DLD1 (cell line): Measurements from ENCODE around the gene OTOF.

Experiments
- in situ Hi-C: cut with HindIII; loops from 2 replicates; pipeline ENCODE4 v1.10.0; 2017; ENCODE audit warnings: low sequenced_read_pairs

The OTOF gene

DNA sequence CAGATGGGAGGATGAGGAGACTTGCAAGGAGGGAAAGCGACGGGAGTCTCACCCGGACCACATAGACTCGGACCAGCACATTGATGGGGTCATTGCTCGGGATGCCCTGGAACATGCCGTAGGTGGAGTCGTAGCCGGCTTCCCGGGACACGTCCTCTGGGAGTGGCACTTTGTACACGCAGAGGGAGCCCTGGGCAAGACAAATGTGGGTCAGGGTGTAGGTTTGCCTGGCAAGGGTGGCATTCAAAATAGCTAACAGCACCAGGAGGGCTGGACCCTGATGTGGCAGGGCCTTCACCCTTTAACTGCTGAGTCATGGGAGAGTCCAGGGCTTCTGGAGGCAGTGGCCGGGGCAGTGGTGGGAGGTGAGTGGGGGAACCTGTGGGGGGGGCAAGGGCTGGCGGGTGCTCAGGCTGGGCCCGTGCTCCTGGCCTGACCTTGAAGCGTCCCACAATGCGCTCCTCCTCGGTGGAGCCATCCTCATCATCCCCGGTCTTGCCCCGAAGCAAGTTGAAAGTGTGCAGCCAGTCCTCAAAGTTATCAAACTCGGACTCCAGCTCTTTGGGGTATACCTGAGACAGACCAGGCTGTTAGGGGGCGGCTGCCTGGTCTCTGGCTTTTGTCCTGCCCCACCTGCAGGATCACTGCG is 11.1 kb downstream of the OTOF start:
- in situ Hi-C loops = no loop called here

DNA sequence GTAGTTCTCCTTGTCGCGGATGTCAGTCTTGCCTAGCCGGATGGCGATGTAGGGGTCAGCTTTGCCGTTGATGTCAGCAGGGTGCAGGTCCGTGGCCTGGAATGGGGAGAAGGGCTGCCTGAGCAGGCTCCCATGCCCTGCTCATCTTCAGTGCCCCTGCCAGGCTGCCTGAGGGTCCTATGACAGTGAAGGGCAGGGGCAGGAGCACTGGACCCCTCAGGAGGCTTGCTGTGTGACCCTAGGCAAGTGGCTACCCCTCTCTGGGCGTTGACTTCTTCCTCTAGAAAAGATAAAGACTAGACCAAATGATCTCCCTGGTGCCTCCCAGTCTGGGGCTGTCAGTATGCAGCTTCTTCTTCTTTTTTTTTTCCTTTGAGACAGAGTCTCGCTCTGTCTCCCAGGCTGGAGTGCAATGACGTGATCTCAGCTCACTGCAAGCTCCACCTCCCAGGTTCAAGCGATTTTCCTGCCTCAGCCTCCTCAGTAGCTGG is 11.9 kb downstream of the OTOF start:
- in situ Hi-C loops = no loop called here

DNA sequence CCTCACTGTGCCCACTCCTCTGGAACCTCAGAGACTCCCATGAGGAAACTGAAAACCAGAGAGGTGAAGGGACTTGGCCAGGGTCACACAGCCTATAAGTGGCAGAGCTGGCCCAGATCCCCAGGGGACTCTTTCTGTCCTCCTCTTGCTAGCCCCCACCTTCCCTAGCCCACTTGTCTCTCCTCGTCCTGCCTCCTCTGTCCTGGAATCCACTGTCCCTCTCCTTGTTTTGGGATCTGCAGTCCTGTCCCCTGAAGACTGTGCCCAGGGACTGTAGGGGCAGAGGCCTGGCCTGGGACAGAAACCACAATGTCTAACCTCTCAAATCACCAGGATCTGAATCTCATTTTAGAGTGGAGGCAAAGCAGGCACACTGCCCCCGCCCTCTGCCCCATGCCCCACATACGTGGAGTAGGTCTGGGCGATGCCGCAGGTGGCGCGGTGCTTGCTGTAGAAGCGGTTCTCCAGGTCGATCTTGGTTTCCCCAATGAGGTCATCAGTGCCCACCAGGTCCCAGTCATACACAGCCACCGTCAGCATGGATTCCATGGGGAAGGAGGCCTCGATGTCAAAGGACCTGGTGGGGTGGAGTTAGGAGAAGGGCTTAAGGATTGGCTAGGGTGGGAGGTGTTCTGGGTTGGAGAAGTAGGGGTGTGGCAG is 12.5 kb downstream of the OTOF start:
- in situ Hi-C loops = no loop called here

DNA sequence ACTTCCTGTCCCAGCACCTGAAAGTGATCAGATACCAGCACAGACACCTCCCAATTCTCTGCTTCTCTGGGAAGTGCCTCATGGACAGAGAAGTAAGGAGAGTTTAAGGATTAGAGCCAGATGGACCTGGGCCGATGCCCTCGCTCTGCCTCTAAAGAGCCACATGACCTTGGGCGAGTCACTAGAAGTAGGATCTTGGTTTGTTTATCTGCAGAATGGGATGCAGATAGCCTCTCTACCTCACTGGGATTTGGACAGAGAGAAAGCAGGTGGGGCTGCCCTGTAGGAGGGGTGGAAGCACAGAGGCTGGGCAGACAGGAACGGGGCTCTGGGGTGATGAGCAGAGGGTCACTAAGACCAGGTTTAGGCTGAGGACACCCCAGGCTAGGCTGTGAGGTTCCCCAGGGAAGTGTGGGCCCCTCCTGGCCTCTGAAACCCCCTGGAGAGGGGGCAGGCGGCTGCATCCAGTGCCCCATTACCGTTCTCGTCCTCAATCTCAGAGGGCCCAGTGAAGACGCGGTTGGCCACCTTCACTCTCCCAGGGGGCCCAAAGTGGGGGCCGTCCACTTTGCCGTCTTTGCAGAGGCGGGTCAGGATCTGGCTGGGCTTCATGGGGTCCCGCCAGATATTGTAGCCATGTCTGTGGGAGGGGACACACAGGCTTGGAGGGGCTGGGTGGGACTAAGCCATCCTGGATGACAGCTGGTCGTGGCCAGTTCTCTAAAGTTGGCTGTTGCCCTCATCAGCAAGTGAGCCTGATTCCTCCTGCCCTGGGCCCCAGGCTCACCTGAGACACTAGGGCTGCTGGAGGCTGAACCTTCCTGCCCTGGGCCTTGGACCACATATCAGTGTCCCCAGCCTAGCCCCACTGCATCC is 13.3 kb downstream of the OTOF start:
- in situ Hi-C loops = no loop called here

- in situ Hi-C loops = no loop called here
These were observed 14.4 kb downstream of the OTOF start for GRCh38 chr2:26463244-26464192.

DNA sequence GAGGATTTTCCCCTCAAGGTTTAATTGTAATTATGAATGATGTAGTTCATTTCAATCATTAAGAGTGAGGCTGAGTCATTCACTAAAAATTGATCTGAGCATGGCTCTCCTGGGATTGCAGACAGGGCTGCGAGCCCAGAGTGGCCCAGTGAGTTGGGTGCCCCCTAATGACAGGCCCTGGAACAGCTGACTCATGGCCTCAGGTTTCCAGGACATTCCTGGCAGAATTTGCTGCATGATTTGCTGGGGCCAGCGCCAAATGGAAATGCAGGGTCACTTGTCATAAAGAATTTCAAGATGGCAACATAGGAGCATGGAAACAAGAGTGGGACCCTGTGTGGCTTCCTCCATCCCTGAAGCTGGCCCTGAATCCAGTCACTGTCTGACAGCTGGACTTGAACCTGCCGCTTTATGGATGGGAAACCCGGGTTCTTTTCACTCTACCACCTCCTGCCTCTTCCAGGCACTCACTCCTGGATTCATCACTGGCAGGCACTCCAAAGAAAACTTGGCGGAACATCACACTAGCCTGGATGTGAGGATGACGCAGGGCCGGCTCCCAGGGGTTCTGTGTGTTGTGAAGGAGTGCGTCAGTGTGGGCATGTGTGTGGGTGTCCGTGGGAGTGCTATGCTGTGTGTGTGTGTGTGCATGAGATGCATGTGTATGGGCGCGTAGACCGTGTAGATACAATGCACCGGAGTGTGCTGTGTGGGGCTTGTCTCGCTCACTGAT is 15.2 kb downstream of the OTOF start:
- in situ Hi-C loops = no loop called here

DNA sequence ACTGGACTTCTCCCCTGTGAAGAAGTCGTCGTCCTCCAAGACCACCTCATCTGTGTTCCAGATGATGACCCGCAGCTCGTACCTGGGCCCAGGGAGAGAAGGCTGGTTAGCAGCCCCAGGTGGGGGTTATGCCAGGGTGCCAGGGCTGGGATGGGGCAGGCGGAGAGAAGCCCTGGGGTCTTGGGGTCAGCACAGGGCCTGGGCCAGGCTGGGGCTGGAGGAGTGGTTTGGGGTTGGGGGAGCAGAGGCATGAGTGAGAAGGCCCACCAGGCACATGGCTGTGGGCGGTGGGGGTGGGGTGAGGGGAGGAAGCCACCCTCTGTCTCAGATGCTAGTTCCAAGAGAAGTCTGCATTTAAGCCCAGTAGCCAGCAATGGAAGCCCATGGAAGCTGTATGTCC is 15.8 kb downstream of the OTOF start:
- in situ Hi-C loops = no loop called here

DNA sequence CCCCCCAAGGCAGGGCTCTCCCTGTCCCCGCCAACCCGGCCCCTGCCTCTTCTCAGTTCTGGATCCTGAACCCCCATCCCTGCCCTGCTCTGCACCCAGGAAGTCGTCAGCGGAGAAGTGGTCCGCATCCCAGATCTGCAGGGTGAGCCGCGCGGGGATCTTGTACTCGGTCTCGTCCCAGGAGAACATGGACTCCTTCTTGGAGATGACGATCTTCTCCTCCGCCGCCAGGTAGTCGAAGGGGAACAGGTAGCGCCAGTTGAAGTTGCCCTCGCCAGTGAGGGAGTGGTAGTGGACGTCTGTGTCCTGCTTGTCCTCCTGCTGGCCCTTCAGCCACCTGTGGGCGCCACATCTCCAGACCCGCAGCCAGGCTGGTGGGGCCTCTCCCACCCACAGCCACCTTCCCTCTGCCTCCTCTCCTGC is 16.3 kb downstream of the OTOF start:
- in situ Hi-C loops = no loop called here

GRCh38 chr2:26460613-26461031 is 17.3 kb downstream of the OTOF start:
- in situ Hi-C loops = no loop called here

GRCh38 chr2:26459991-26460612 is 17.8 kb downstream of the OTOF start:
- in situ Hi-C loops = no loop called here

GRCh38 chr2:26458365-26459042 is 19.4 kb downstream of the OTOF start:
- in situ Hi-C loops = no loop called here

DNA sequence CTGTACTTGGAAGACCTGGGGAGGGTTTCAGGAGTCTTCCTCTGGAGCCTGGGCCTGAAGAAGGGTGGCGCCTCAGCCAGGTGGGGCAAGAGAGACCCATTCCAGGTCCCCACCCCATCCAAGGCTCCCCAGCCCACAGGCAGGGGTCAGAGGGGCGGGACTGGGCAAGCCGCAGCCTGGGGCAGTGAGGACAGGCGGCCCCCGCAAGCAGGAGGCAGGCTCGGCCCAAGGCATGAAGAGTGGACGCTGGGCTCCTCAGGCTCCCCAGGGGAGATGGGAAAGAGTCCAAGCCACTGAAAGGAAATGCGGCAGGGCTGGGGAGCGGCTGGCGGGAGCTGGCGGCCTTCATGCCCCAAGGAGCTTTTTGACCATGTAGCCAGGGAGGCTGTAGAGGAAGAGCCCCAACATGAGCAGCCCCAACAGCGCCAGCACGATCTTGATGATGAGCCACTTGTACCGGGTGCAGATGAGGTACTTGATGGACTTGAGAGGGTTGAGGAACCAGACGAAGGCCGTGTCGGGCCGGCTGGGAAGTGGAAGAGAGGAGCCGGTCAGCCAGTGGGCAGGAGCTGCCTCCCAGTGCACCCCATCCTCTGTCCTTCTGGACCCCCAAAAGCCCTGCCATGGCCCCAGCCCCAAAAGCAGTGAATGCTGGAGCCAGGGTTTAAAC is 20.1 kb downstream of the OTOF start:
- in situ Hi-C loops = no loop called here

DNA sequence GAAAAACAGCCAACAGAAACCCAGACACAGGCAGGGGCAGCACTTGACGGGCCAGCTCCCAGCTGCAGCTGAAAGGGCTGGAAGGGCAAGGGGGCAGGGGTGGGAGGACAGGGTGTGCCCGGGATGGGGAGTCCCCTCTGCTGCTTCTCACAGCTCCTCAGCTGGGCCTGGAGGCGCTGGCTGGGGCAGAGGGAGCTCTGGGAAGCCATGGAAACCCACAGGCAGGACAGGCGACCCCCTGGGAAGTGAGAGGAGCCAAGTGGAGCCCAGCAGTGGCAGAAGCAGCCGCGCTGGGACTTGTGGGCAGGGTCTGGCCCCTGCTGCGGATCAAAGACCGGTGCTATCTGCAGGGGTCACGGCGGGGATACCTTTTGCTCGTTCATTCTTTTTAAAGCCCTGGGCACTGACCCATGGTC is 20.7 kb downstream of the OTOF start:
- in situ Hi-C loops = no loop called here

DNA sequence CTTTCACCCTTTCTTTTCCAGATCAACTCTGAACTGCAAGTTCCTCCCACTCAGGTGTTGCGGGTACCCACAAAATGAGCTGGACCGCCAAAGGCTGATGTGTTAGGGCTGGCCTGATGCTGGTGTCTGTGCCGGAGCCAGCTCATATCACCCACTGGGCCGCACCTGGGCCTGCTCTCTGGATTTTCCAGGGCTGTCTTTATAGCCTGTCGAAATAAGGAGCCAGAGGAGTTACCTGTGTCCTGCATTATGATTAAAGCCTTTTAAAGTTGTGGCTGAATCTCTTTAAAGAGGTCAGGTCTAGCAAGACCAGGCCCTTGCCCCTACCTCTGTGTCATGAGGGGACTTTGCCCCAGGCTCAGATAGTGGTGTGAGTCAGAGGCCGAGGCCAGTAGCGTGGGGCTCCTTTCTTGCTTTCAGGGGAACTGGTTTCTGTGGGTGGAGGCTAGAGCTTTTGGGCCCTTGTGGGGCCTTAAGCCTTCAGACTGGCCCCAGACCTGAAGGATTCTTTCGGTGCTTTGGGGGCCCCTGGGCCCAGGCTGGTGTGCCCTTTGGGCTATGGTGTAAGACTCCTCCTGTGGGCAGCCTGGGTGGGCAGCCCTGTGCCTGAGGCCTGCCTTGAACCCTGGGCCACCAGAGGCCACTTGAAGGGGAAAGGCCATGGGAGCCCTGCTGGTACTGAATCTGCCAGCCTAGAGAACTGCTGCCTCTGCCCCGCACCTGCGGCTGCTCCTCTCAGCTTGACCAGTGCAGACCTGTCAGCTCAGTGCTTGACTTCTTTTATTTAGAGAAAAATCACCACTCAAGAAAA is 21.3 kb downstream of the OTOF start:
- in situ Hi-C loops = no loop called here

DNA sequence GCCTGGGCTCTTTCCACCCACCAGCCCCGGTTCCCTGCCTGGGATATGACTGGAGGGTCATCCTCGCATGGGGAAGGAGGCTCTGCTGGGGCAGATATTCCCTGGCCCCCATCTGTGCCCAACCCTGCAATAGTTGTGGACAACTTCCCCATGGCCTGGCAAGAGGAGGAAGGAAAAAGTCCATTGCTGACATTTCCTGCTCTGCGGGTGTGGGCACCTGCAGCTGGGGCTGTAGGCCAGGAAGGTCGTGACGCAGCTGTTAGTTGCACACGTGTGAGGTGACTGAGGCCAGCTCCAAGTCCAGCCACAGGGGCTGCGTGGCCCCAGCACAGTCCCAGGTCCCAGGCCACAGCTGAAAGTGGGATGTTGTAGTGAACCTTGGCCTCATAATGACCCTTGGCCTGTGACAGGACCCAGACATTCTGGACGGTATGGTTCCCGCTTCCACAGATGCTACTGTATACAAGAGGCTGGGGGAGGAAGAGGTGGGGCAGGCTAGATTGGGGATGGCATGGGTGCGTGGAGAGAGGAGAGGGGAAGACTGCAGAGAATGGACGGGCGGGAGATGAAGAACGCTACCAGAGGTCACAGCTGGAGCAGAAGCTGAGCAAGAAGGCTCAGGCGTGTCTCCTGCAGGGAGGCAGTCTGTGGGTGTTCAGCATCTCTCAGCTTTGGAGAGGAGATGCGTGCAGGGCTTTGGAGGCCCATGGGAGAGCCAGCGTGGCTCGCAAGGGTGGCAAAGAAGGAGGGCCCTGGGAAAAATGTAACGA is 22.1 kb downstream of the OTOF start:
- in situ Hi-C loops = no loop called here

- in situ Hi-C loops = no loop called here
These were observed 22.8 kb downstream of the OTOF start for GRCh38 chr2:26455037-26455669.
